Naive thymus-derived CD8-positive, alpha-beta T cell (primary cell): ENCODE results near the gene KCTD20. TPM values are rescaled to one million over a fixed set of nuclear protein-coding genes. Genes with fewer than 3 reads are reported as not detected.
"Not testable (repeated sequence)": the region's sequence is repeated elsewhere in the genome, so short reads cannot be mapped to it uniquely, and the experiment has no call there.

Experiments
- ATAC-seq, 2 donors: fragments of 150-1000 bp; cut with Tn5 transposase in 1 of 2; sonication (Bioruptor Pico), chemical (Tn5 transposase) in 1 of 2; 1 replicate in 1 of 2; 2 replicates in 1 of 2; pipeline ENCODE4 v1.10.0; 2021; ENCODE audit warnings: mild to moderate bottlenecking in 2 of 2, moderate library complexity in 2 of 2
- POLR2A ChIA-PET: fragments of 350-600 bp; sonication (Branson Sonifier 250); formaldehyde crosslinking; loops from one replicate; lab custom pipeline; 2021; ENCODE audit warnings: antibody characterized with exemption; lab: Charles Lee
- DNase-seq, 10 donors: peaks; one replicate each; pipeline versions ENCODE4 v3.0.0 to v3.0.0-alpha.2; 2020 to 2022
- H3K27ac Mint-ChIP-seq, 10 donors: one replicate each; pipeline ENCODE4 v1.8.0; 2020 to 2022; ENCODE audit warnings: mild to moderate bottlenecking in 10 of 10, mixed read lengths in 10 of 10, moderate library complexity in 4 of 10, inconsistent platforms in 1 of 10
- H3K27me3 Mint-ChIP-seq, 5 donors: one replicate each; pipeline ENCODE4 v1.8.0; 2021 to 2022; ENCODE audit warnings: mixed read lengths in 5 of 5
- H3K36me3 Mint-ChIP-seq, 3 donors: one replicate each; pipeline ENCODE4 v1.8.0; 2020 to 2022; ENCODE audit warnings: mixed read lengths in 3 of 3, mild to moderate bottlenecking in 2 of 3, inconsistent platforms in 1 of 3
- H3K4me1 Mint-ChIP-seq, 4 donors: one replicate each; pipeline ENCODE4 v1.8.0; 2021 to 2022; ENCODE audit warnings: mixed read lengths in 4 of 4
- H3K4me3 Mint-ChIP-seq, 10 donors: one replicate each; pipeline ENCODE4 v1.8.0; 2020 to 2022; ENCODE audit warnings: mild to moderate bottlenecking in 10 of 10, mixed read lengths in 10 of 10, moderate library complexity in 6 of 10, inconsistent platforms in 1 of 10
- H3K9me3 Mint-ChIP-seq, 9 donors: one replicate each; pipeline ENCODE4 v1.8.0; 2020 to 2022; ENCODE audit warnings: mixed read lengths in 9 of 9, mild to moderate bottlenecking in 3 of 9, inconsistent platforms in 1 of 9, moderate library complexity in 1 of 9
- polyA plus RNA-seq, 3 donors: library from polyadenylated mRNA; unstranded; fragments of 300-500 nt; fragmentation: Illumina TruSeq; gene quantifications; one replicate each; pipeline ENCODE4 v1.2.3, GENCODE V29; 2021
- total RNA-seq, 8 experiments: library from RNA in 2 of 8; stranded (reverse) in 2 of 8; gene quantifications; one replicate each; pipeline ENCODE4 v1.2.3 and lab custom pipeline; 2021 to 2026

The KCTD20 gene
- total and polyA plus RNA-seq, 5 experiments from 2014 or later, result 25.0 to 35.2 (median 31.5) TPM

DNA sequence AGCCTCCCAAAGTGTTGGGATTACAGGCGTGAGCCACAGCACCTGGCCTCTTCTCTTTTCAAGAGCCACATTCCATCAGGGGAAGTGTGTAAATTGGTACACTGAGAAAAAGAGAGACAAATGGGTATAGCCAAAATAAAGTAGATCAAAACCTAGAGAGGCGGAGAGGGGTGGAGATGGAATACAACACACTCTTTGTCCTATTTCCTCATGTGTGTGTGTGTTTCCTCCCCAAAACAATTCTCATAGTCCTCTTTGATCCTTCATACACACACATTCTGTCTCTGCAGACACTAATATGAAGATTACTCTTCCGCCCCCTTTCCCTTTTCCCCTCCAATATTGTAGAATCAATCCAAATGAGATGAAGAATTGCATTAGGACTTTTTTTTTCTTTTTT lies 16.2 kb upstream of the KCTD20 start:
- no peaks in the 10 kb centered on the region for H3K36me3 Mint-ChIP-seq
- no peak overlapping the region for H3K27ac Mint-ChIP-seq
- peak overlapping the region in 1 of 10 donors; percentile 16 for H3K4me3 Mint-ChIP-seq
- ATAC-seq (no peak), DNase-seq (no peak)
- no peaks in the 10 kb centered on the region for H3K27me3 Mint-ChIP-seq
- POLR2A ChIA-PET, result no interaction called here
- H3K9me3 Mint-ChIP-seq, result no peaks in the 10 kb centered on the region
- peaks cover 9 to 18% (median 15%) of the 10 kb centered on the region in 4 donors for H3K4me1 Mint-ChIP-seq

DNA sequence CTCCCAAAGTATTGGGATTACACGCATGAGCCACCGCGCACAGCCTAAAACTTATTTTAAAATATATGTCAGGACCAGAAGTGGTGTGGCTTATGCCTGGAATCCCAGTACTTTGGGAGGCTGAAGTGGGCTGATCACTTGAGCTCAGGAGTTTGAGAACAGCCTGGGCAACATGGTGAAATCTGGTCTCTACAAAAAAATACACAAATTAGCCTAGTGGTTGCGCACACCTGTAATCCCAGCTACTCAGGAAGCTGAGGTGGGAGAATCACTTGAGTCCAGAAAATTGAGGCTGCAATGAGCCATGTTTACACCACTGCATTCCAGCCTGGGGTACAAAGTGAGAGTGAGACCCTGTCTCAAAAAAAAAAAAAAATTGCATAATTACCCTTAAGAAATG lies 13.9 kb upstream of the KCTD20 start:
- POLR2A ChIA-PET, result no interaction called here
- H3K27me3 Mint-ChIP-seq, result no peaks in the 10 kb centered on the region

DNA sequence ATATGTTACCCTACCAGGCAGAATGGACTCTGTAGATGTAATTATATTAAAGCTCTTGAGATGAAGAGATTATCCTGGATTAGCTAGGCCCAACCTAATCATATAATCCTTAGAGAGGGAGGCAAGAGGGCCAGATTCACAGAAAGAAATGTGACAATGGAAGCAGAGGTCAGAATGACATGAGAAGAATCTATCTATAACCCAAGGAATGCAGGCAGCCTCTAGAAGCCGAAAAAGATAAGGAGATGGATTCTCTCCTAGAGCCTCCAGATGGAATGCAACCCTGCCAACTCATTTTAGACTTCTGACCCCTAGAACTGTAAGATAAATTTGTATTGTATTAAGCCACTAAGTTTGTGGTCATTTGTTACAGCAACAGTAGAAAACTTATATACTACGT lies 12.4 kb upstream of the KCTD20 start:
- H3K27ac Mint-ChIP-seq, result no peak overlapping the region
- H3K4me1 Mint-ChIP-seq, result no peaks in the 10 kb centered on the region
- no peaks in the 10 kb centered on the region for H3K27me3 Mint-ChIP-seq
- no peaks in the 10 kb centered on the region for H3K9me3 Mint-ChIP-seq
- DNase-seq, result no peak
- ATAC-seq, result no peak
- POLR2A ChIA-PET, result interaction anchor here (0.6 to 0.7 kb wide), 3 partner anchors 50 to 1388 kb away, joined by 3 read pairs; no protein-coding TSS in a partner anchor
- no peaks in the 10 kb centered on the region for H3K36me3 Mint-ChIP-seq
- H3K4me3 Mint-ChIP-seq, result no peak overlapping the region

More for the DNA sequence above, 13.9 kb upstream of the KCTD20 start:
- Mint-ChIP-seq H3K27ac (no peak overlapping the region), H3K4me1 (peaks cover 0 to 3% (median 1%) of the 10 kb centered on the region in 4 donors), H3K9me3 (no peaks in the 10 kb centered on the region), H3K36me3 (no peaks in the 10 kb centered on the region), H3K4me3 (no peak overlapping the region)
- ATAC-seq, result no peak
- DNase-seq, result no peak

DNA sequence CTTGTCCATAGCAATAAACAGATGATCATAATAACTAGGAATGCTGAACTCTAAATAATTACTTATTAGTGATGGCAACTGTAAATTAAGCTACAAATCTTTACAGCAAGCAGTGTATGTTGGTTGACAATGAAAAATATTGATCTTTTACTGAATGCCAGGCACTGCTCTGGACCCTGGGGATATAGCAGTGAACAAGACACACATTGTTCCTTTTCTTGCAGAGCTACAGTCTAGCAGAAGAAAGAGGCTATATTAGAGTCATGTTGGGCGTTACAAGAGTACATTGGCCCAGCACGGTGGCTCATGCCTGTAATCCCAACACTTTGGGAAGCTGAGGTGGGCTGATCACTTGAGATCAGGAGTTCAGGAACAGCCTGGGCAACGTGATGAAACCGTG lies 11.6 kb upstream of the KCTD20 start:
- DNase-seq (no peak), ATAC-seq (no peak)
- Mint-ChIP-seq H3K27ac (no peak overlapping the region), H3K27me3 (no peaks in the 10 kb centered on the region), H3K36me3 (no peaks in the 10 kb centered on the region), H3K4me1 (no peaks in the 10 kb centered on the region), H3K9me3 (no peaks in the 10 kb centered on the region), H3K4me3 (no peak overlapping the region)
- POLR2A ChIA-PET, result no interaction called here

DNA sequence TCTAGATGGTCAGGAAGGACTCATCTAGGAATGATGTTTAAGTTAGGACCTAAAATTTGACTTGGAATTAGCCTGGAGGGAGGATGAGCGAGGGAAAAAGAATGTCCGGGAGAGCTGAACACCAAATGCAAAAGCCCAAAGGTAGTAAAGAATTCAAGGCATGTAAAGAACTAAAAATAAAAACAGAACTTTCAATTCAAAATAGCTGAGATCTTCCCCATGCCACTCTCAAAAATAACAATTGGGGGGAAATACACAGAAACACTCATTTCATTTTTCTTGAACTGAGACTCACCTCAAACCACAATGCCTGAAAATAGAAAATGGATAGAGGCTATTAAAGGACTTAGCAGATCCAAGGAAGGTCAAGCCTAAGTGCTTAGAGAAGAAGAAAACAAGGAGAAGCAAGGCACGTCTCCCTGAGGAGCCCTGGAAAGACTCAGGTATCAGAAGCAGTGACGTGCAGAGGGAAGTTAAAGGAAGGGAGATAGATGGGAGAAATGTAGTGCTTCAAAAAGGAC lies 10.6 kb upstream of the KCTD20 start:
- Mint-ChIP-seq H3K36me3 (no peaks in the 10 kb centered on the region), H3K9me3 (no peaks in the 10 kb centered on the region), H3K27me3 (no peaks in the 10 kb centered on the region), H3K4me3 (no peak overlapping the region), H3K27ac (peak overlapping the region in 1 of 10 donors; percentile 14), H3K4me1 (no peaks in the 10 kb centered on the region)
- DNase-seq (no peak), ATAC-seq (no peak)
- POLR2A ChIA-PET, result no interaction called here

DNA sequence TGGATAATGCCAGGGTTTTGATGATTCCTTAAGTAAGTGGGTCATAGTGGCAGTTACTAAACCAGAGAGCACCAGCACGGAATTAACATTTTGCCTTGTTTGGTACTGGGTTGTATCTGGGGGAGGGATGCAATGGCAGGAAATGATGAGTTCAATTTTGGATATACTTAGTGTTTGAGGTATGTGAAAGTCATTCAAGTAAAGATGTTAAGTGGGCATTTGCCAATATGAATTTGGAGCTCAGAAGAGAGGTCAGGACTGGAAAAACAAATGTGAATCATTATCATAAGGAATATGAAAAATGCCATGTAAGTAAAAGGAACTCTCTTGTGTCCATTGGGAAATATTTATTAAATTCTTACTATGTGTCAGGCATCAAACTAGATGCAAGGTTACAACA lies 6.3 kb upstream of the KCTD20 start:
- no peaks in the 10 kb centered on the region for H3K27me3 Mint-ChIP-seq
- H3K27ac Mint-ChIP-seq, result no peak overlapping the region
- peaks cover 3 to 10% (median 5%) of the 10 kb centered on the region in 4 donors for H3K4me1 Mint-ChIP-seq
- ATAC-seq, result no peak
- no peak overlapping the region for H3K4me3 Mint-ChIP-seq
- no peaks in the 10 kb centered on the region for H3K36me3 Mint-ChIP-seq
- no peaks in the 10 kb centered on the region for H3K9me3 Mint-ChIP-seq
- DNase-seq, result no peak
- POLR2A ChIA-PET, result no interaction called here

DNA sequence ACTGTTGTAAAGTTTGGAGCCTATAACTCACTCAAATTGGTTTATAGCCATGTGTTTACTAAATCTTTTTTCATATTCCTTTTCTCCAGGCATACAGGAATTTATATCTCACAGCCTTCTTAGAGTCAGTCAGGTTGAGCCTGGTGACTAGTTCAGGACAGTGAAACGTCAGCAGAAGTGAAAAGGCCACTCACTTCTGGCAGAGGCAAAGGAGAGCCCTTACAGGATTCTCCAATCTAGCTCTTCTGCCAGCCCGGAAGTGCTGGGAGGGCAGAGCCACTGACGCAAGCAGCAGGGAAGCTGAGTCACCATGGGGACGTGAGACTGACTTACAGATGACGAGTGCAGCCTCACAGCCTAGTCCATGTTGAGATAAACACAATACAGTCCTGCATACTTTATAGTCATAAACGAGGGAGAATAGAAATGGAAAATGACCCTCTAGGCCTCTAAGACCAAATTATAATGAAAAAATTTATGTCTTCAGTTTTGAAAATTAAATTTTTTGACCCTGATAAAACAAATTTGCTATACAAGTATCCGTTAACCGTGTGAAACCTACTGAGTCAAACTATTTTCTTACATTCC lies 1.4 kb upstream of the KCTD20 start:
- Mint-ChIP-seq H3K4me3 (peak overlapping the region; percentile 46 to 79 (median 66)), H3K9me3 (no peaks in the 10 kb centered on the region), H3K27ac (peak overlapping the region; percentile 88 to 98 (median 92)), H3K4me1 (peaks cover 15 to 46% (median 35%) of the 10 kb centered on the region in 4 donors), H3K27me3 (no peaks in the 10 kb centered on the region), H3K36me3 (no peaks in the 10 kb centered on the region)
- POLR2A ChIA-PET, result interaction anchor here (0.9 to 2.6 kb wide), 4 partner anchors 18 to 238 kb away, joined by 3 to 7 read pairs (median 4); partner anchors contain the start of gene SRSF3
- ATAC-seq (peak; percentile 57 to 71), DNase-seq (peak; percentile 43 to 89 (median 68))

DNA sequence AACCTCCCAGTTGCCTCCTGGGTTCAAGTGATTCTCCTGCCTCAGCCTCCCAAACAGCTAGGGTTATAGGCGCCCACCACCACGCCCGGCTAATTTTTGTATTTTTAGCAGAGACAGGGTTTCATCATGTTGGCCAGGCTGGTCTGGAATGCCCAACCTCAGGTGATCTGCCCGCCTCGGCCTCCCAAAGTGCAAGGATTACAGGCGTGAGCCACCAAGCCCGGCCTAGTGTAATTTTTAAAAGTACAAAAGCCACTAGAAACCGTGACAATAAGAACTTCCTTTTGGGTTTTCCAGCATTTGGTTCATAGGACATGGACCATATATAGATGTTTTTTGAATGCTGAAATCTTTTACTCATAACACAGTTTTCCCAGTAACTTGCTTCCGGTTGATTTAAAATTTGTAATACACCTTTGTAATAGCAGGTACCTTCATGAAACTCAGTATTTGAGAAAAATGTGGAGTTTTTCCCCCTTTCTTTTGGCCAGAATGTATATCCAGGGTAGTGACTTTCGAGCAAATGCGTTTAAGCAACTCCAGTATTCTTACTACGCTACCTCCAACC lies 613 bp upstream of the KCTD20 start:
- H3K4me1 Mint-ChIP-seq, result peaks cover 15 to 54% (median 43%) of the 10 kb centered on the region in 4 donors
- ATAC-seq (no peak), DNase-seq (no peak)
- peak overlapping the region; percentile 94 to 99 (median 98) for H3K27ac Mint-ChIP-seq
- no peaks in the 10 kb centered on the region for H3K9me3 Mint-ChIP-seq
- H3K4me3 Mint-ChIP-seq, result peak overlapping the region; percentile 91 to 99 (median 97)
- POLR2A ChIA-PET, result interaction anchor here (0.6 to 2.6 kb wide), 3 partner anchors 19 to 142 kb away, joined by 6 to 9 read pairs (median 7); no protein-coding TSS in a partner anchor
- H3K27me3 Mint-ChIP-seq, result no peaks in the 10 kb centered on the region
- H3K36me3 Mint-ChIP-seq, result no peaks in the 10 kb centered on the region

DNA sequence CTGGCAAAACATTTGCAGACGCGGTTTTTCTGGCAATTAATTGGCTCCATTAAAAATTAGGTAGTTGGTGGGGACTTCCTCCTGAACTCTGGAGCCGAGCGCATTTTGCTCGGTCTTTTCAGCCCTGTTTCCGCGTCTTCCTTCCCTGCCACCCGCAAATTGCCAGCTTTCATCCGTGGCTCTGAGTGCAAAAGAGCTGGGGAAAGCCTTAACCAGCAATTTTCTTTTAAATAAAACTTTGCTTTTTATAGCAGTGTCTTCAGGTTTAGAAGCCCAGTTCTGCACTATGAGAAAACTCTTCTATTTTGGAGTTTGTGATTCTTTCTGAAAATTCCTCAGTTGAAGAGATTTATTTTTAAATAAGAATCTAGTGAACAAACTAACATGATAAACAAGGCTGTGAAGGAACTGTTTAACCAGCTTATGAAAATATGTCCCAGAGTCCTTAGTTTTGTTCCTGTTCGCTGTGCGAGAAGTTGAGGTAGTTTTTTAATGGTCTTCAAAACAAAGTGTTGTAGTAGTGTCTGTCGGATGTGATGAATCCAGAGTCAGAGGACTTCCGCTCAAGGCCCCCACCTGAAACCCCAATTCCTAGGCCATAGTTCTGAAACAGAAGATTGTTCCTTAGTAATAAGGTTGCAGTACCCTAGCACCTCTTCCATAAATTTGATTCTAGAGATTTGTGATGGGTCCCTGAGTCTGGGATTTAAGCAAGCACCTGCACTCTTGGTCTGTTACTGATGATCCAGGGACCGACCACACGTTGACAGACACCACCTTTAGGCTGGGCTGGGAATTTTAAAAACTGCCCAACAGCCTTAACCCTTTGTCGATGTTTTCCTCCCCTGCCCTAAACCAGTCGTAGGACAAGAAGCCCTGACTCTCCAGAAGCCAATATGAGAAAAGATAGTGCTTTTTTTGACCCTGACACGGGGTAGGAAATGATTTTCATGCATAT lies 950 bp downstream of the KCTD20 start:
- Mint-ChIP-seq H3K4me3 (peak overlapping the region; percentile 91 to 99 (median 96)), H3K27me3 (no peaks in the 10 kb centered on the region)
- POLR2A ChIA-PET, result interaction anchor here (0.6 to 2.6 kb wide), 14 partner anchors 21 to 312 kb away, joined by 3 to 8 read pairs (median 4); partner anchors contain the start of gene CDKN1A

DNA sequence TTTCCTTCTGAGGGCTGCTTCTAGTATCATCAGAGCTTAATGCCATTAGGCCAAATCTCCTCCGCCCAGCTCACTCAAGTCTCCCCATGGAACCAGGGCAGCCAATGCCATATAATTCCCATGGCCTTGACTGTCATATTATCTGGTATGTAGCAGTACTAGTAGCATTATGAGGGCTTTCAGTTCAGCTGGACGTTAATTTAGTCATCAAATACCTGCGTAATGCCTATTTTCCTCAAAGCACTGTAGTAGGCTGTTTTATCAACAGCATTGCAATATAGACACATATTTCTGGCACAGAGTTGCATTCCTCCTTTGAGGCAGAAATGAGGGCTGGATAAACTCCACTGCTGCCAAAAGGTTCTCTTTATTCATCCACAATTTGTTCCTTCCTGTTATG lies 1.7 kb downstream of the KCTD20 start:
- ATAC-seq (no peak), DNase-seq (no peak)
- H3K4me1 Mint-ChIP-seq, result peaks cover 15 to 67% (median 56%) of the 10 kb centered on the region in 4 donors
- H3K4me3 Mint-ChIP-seq, result peak overlapping the region; percentile 91 to 99 (median 96)
- H3K27ac Mint-ChIP-seq, result peak overlapping the region; percentile 3 to 98 (median 96)
- peaks cover 0 to 13% (median 11%) of the 10 kb centered on the region in 3 donors for H3K36me3 Mint-ChIP-seq
- no peaks in the 10 kb centered on the region for H3K27me3 Mint-ChIP-seq
- H3K9me3 Mint-ChIP-seq, result no peaks in the 10 kb centered on the region
- POLR2A ChIA-PET, result interaction anchor here (0.6 to 2.0 kb wide), 4 partner anchors 20 to 150 kb away, joined by 3 to 8 read pairs (median 4); no protein-coding TSS in a partner anchor

More for the DNA sequence above, 950 bp downstream of the KCTD20 start:
- peaks cover 0 to 6% (median 4%) of the 10 kb centered on the region in 3 donors for H3K36me3 Mint-ChIP-seq
- no peaks in the 10 kb centered on the region for H3K9me3 Mint-ChIP-seq
- H3K27ac Mint-ChIP-seq, result peak overlapping the region; percentile 93 to 98 (median 96)
- DNase-seq (peak in 4 of 10 donors; percentile 2 to 32 (median 17)), ATAC-seq (peak; percentile 7 to 11)
- peaks cover 15 to 64% (median 50%) of the 10 kb centered on the region in 4 donors for H3K4me1 Mint-ChIP-seq

DNA sequence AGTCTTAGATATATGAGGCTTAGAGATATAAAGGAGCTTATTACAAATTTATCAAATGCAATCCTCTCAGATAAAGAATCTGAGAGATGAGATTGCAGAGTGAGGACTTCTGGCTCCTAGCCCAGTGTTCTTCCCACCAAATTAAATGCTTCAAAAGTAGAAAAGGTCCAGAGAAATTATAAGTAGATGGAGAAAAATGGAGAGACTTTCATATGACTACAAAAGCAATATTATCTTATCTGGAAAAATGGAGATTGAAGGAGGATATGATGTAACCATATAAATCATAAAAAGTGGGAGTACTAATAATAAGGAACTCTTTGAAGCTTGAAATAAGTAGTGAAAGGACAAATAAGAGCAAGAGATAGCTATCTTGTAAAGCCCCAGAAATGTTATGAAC lies 2.8 kb downstream of the KCTD20 start:
- Mint-ChIP-seq H3K27ac (peak overlapping the region; percentile 3 to 97 (median 36)), H3K4me1 (peaks cover 17 to 74% (median 65%) of the 10 kb centered on the region in 4 donors), H3K36me3 (peaks cover 0 to 14% (median 13%) of the 10 kb centered on the region in 3 donors), H3K9me3 (no peaks in the 10 kb centered on the region), H3K27me3 (no peaks in the 10 kb centered on the region), H3K4me3 (peak overlapping the region; percentile 9 to 98 (median 55))
- no peak for DNase-seq
- POLR2A ChIA-PET, result interaction anchor here (1.1 kb wide), 1 partner anchor 42 kb away, joined by 3 read pairs; no protein-coding TSS in a partner anchor
- no peak for ATAC-seq

DNA sequence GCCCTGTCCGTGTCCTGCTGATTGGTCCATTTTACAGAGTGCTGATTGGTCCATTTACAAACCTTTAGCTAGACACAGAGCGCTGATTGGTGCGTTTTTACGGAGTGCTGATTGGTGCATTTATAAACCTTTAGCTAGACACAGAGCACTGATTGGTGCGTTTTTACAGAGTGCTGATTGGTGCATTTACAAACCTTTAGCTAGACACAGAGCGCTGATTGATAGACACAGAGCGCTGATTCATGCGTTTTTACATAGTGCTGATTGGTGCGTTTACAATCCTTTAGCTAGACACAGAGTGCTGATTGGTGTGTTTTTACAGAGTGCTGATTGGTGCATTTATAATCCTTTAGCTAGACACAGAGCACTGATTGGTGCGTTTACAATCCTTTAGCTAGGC lies 6.4 kb downstream of the KCTD20 start:
- peak overlapping the region in 1 of 10 donors; percentile 49 for H3K4me3 Mint-ChIP-seq

More for the DNA sequence above, 6.4 kb downstream of the KCTD20 start:
- ATAC-seq, DNase-seq, H3K27me3 Mint-ChIP-seq, H3K9me3 Mint-ChIP-seq, POLR2A ChIA-PET: not testable (repeated sequence)
- Mint-ChIP-seq H3K27ac (peak overlapping the region in 3 of 10 donors; percentile 15 to 74 (median 32)), H3K36me3 (peaks cover 0 to 38% (median 18%) of the 10 kb centered on the region in 3 donors), H3K4me1 (peaks cover 12 to 64% (median 50%) of the 10 kb centered on the region in 4 donors)
